GM21576 (cell line): ENCODE results near the gene BIVM.

ENCODE experiments used
- ATAC-seq: cut with Tn5 transposase; IDR thresholded peaks from one replicate; pipeline ENCODE4 v1.9.1; 2021; ENCODE audit warnings: mild to moderate bottlenecking, moderate library complexity; ENCODE audit not compliant: unreplicated experiment

The BIVM gene

GRCh38 chr13:102877303-102877702 is 78.4 kb downstream of the BIVM start:
- ATAC-seq, result no peak

- no peak for ATAC-seq
Observed at GRCh38 chr13:102878481-102878880, 79.6 kb downstream of the BIVM start.

GRCh38 chr13:102879793-102880499 is 81.0 kb downstream of the BIVM start:
- ATAC-seq, result no peak

GRCh38 chr13:102881819-102882686 is 83.1 kb downstream of the BIVM start:
- ATAC-seq, result no peak
